Measurements from ENCODE around the gene PDP2.
"Not testable (repeated sequence)": the region's sequence is repeated elsewhere in the genome, so short reads cannot be mapped to it uniquely, and the experiment has no call there.

The PDP2 gene

GRCh38 chr16:66920924-66921680 lies 40.8 kb downstream of the PDP2 start:
- DNase-seq (ENCODE audit: low spot score), result no peak

DNA sequence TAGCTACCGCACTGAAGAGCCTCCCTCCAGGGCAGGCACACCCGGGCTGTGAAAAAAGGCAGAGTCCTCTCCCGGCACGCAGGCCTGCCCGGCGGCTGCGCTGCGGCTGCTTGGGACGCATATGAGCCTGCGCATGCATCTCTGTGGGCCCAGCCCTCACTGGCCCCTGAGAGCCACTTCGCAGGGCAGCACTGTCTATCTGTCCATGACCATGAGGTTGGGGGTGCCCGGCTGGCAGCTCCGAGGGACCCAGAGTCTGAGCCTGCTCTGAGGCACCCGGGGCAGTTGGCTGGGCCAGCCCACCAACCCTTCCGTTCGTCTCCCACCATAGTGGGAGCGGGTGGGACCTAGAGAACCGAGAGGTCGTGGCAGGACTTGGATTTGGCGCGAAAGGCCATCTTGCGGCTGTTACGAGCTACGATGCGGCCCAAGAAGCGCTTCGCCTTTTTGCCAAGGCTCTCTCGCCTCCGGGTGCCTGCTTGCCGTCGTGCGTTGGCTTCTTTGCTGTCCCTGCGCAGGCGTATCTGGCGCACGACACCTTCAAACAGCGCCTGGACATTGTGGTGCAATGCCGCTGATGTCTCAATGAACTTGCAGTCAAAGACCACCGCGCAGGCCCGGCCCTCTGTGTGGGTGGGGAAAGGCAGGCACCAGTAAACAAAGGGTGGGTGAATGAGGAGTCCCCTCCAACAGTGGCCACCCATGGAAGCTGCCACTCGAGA lies 41.6 kb downstream of the PDP2 start:
- DNase-seq (ENCODE audit: low spot score), result no peak

DNA sequence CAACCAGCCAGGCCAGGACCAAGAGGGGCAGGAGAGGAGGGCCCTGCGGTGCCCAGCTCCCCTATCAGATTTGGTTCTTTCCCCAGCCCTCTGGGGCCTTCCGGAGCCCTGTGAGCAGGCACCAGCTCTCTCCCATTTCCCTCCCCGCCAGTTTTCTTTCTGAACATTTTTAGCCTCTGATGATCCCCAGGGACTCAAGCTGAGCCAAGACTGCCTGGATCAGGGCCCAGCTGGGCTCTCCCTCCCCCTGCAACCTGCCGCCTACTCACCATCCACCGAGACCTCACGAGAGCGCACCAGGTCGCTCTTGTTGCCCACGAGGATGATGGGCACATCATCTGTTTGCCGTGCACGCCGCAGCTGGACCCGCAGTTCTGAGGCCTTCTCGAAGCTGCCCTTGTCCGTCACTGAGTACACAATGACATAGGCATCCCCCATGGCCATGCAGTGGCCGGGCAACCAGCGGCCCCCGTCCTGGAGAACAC lies 43.0 kb downstream of the PDP2 start:
- DNase-seq (ENCODE audit: low spot score), result no peak

- DNase-seq (ENCODE audit: low spot score), result no peak
These were observed 43.6 kb downstream of the PDP2 start for GRCh38 chr16:66923866-66924265.

DNA sequence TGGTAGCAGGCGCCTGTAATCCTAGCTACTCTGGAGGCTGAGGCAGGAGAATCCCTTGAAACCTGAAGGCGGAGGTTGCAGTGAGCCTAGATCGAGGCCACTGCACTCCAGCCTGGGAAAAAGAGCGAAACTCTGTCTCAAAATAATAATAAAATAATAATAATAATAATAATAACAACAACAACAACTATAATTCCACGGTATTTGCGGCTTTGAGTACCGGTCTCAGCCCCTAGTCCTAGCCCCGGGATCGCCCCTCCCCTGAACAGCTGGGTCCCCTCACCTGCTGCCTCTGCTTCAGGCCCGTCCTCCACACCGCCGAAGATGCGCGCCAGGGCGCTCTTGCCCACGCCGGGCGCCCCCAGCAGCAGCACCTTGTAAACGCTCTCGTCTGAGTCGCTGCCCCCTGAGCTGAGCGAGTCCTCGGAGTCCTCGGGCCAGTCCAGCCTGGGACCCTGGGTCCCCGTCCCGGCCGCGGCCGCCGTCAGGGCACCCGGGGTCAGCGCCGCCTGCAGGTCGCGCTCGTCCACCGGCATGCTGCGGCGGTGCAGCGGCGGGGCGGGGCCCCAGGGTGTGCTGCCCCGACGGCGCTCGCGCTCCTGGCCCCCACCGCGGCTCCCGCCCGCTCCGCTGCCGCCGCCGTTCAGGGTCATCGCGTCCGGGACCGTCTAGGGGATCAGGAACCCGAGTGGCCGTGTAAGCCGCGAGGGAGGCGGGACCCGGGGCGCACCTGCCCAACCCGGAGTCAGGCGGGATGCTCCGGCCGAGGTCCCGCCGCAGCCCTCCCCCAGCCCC lies 44.4 kb downstream of the PDP2 start:
- peak; percentile 91 for DNase-seq (ENCODE audit: low spot score)

DNA sequence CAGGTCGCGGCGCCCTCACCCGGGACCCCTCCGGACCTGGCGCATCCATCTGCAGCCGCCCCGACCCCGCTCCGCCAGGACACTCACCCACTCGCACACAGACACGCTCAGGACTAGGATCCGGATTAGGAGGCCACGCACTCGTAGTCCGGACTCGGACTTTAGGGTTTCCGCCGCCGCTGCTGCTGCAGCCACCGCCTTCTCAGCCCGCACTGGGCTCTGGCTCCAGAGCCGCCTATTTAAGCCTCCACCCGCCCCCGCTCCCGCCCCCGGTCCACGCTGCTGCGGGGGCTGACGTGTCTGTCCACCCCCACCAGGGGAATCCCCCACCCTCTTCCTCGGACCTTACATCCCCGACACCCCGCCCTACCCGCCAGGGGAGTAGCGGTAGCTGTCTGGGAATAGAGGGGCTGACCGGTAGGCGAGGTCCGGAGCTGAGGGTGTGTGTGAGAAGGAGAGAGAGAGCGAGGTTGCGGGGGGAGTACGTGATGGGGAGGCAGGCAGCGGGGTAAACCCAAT lies 45.1 kb downstream of the PDP2 start, which contains the start of gene RRAD:
Gene RRAD, minus strand, starts transcription at position 214 of the 519 bp plus-strand sequence. CDS start 356 bp downstream, outside the sequence.
- DNase-seq (ENCODE audit: low spot score), result no peak

DNA sequence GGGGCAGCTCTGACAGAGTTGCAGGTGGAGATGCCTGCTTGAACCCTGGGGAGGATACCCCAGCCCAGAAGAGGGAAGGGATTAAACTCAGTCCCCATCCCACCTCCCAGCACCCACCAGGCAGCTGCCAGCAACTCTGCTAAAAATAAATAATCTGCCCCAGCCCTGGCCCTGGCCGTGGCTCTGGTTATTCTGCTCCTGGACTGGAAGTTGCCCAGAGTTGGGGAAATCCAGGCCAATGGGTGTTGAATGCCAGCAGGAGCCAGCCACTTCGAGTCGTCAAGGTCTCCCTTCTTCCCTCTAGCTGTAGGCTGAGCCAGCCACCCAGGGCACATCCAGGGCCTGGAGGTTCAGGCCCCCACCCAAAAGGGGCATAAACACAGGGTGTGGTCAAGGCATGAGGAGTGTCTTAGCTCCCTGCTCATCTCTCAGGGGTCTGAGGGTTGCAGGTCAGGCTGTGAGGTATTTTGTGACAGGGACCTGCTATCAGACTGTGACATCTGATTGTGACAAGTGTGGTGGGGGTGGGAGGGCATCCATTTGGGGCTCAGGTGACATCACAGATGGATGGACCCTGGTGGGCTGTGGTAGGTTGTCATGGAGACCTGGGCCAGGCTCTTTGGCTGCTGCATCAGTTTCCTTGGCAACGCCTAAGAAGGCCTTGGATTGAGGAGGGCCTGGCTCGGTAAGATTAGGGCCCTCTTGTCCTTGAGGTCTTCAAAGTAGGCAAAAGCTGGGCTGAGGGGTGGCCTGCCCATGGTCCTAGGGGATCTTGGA lies 46.0 kb downstream of the PDP2 start:
- no peak for DNase-seq (ENCODE audit: low spot score)

DNA sequence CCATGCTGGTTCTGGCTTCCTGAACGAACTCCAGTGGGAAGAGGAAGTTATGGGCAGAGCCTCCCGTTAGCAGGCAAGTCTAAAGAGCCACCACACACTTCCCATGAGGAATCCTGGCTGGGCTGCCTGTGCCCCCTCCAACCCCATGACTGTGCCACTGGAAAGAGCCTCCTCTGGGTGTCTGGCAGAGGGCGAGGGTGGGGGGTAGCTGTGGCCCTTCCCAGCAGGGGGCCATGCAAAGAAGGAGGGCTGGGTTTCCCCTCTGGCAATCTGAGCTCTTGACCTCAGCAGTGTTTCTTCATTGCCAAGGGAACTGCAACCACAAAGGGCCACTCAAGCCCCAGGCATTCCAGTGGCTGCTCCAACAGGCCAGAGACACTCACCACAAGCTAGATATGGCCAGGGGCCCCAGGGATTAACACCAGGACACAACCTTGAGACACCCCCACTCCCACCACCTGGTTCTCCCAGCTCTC lies 46.7 kb downstream of the PDP2 start:
- no peak for DNase-seq (ENCODE audit: low spot score)

DNA sequence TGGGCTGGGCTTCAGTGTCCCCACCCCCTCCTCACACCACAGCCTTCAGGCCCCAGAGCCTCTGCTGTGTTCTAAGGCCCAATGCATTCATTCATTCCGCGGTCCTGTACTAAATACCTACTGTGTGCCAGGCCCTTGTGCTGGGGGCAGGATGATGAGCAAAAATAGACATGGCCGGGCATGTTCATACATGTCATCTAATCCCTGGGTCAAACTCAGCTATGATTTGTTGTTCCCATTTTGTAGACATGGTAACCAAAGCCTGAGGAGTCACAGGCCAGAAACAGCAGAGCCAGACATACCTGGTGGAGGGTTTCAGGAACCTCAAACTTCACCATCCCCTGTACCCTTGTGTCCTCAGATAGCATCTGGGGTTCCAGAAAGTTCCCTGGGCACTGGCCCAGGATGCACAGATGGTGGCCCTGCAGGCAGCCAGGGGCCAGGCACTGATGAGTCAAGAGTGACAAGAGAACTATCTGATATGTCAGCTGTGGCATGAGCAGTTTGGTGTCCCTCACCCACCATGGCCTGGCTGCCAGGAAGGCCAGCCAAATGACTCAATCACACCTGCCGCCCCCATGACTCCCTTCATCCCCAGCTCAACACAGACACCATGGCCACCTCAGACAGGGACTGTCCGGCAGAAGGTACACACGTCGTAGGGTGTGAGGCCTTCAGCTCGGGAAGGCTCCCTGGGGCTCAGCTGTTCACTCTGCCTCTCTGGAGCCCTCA lies 47.8 kb downstream of the PDP2 start:
- DNase-seq (ENCODE audit: low spot score), result no peak

DNA sequence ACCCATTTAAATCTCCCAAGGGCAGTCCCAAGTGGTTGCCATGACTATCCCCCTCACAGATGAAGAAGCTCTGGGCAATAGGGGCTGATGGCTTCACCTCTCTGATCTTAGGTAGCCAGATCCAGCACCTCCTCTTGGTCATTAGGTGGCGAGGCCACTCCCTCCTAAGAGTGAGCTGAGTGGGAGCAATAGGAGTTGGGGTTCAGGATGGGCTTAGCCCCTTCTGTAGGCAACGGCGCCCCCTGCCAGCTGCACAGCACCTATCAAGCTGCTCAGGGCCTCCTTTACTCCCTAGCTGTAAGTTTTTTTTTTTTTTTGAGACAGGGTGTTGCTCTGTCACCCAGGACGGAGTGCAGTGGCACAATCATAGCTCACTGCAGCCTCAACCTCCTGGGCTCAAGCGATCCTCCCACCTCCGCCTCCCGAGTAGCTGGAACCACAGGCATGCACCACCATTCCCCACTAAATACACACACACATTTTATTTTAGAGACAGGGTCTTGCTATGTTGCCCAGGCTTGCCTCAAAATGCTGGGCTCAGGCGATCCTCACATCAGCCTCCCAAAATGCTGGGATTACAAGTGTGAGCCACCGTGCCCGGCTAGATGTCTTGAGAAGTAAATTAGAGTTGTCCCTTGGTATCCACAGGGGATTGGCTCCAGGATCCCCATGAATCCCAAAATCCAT lies 48.5 kb downstream of the PDP2 start:
- DNase-seq (ENCODE audit: low spot score), result no peak

DNA sequence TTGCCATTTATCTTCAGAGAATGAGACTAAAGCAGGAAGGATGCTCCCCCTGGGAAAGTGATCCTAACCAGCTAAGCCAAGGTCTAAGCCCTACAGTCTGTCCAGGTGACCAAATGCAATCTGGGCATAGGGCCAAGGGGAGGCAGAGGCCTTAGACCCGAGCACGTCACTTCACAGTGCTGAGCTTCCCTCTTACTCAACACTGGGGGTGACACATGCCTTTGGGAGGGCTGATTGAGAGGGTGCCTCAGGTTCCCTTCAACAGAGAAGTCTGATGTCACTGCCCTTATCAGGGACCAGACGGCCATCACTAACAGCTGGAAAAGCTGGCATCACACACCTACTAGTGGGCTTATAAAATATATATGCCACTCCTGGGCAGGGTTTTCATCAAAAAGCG lies 49.9 kb downstream of the PDP2 start:
- DNase-seq (ENCODE audit: low spot score), result no peak

DNA sequence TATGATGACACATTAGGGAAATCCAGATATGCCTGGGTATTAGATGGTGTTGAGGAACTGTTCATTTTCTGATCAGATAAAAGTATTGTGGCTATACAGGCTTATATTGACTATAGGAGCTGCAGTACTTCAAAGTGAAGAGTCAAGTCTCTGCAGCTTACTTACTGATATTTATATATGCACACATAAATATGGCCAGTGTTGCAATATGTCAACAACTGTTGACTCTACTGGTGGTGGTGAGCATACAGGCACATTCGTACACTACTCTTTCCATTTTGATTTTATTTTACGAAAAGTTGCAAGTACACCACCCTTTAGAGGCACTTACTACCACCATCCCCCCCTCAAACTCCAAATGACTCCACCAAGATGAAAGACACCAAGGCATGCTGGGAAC lies 51.4 kb downstream of the PDP2 start:
- DNase-seq (ENCODE audit: low spot score), result no peak

GRCh38 chr16:66932076-66932475 lies 51.8 kb downstream of the PDP2 start:
- DNase-seq (ENCODE audit: low spot score), result no peak

DNA sequence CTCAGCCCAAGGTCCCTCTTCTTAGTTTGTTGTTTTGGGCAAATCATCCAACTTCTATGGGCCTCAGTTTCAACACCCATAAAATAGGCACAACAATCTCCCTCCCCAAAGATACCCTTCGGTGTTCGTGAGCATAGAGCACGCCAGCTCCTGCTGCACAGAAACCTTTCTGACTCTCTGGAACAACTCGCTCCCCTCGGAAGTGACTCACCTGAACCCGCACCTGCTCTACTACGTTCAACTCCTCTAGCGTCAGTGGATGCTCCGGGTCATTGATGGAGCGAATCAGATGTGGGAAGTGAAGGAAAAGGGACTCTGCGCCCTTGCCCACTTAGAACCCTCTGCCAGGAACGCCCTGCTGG lies 53.4 kb downstream of the PDP2 start:
- DNase-seq (ENCODE audit: low spot score), result no peak

DNA sequence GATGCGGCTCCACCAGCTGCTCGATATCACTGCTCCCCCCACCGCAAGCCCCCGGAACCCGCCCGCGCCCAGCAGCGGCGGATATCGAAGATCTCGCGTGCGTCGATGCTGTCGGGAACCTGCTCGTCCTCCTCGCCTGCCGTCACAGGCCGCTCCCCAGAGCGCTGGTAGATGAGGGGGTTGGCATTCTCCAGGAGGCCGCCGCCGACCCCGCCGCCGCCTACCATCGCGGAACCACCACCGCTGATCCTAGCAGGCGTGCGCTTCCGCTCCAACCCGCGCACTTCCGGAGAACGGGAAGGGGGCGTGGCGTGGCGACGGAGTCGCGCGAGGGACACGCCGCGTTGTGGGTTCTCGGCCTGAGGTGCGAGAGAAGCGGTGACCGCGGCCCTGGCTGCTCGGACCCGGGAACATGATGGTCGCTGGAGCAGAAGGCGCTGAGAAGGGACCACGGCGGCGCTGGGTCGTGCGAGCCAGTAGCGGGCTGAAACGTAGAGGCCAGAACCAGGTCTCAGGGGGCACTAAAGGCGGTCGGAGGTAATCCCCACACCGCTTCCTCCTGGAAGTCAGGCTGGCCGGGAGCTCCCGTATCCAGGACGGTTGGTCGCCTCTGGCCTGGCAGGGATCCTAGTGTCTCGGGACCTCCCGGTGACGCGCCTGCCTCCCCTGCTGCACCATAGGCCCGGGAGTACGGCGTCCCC lies 54.0 kb downstream of the PDP2 start, which contains the start of gene CIAO2B:
Gene CIAO2B, minus strand, starts transcription at position 265 of the 701 bp plus-strand sequence. Its CDS starts 38 bp downstream, at position 227.
- DNase-seq (ENCODE audit: low spot score), result peak; percentile 85

- DNase-seq (ENCODE audit: low spot score), result not testable (repeated sequence)
These were observed 54.6 kb downstream of the PDP2 start for GRCh38 chr16:66934839-66935313.

DNA sequence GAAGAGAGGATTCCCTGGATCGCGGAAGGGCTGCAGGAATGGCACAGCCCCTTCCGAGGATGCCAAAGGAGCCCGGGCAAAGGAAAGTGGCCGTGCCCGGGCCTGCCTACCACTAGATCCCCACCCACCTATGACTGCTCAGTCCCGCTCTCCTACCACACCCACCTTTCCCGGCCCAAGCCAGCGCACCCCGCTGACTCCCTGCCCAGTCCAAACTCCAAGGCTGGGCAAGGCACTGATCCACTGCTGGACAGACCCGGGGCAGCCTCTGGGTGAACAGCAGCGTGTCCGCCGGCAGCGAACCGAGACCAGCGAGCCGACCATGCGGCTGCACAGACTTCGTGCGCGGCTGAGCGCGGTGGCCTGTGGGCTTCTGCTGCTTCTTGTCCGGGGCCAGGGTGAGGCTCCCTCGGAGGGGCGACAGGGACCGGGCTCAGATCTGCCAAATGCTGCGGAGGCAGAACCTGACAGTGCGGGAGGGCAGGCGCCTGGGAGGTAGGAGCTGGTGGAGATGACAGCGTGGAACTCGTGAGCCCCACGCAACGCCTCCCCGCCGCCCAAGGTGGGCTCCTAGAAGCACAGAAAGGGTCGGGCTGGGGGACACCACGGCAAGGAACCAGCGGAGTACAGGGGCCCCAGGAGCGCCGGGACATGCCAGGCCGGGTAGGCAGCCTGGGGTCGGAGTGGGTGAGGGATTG lies 55.1 kb downstream of the PDP2 start, which contains the start of gene CES2:
Gene CES2, plus strand, starts transcription at position 203 of the 698 bp plus-strand sequence. Its CDS starts 120 bp downstream, at position 323.
- no peak for DNase-seq (ENCODE audit: low spot score)

GRCh38 chr16:66936462-66936861 lies 56.1 kb downstream of the PDP2 start:
- DNase-seq (ENCODE audit: low spot score), result no peak
